ENCODE measurements around the gene TBC1D7.

DNA sequence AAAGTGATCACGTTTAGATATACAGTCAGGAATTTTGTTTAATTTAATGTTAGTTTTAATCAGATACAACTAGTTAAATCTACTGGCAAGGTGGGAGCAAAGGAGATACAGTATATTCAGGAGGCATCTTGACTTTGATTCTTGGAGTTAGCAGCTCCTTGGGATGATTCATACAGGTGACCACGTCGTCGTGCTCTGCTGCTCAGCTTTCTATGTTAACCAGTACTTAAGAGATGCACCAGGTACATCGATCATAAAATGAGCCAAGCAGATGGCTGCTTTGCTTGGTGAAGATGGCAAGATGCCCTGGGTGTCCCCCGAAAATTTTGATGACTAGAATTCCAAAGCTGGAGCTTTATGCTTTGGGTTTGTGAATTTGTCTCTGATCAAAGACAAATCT is 64.7 kb downstream of the TBC1D7 start:
- no peak for TF ChIP-seq CEBPB (IDR thresholded peaks at IDR 0.05; ENCODE audit: low read depth, low read length)
- TF ChIP-seq CTCF (conservative IDR thresholded peaks at IDR 0.05; ENCODE audit: low read depth, low read length), result no peak
- TF ChIP-seq, protein P1, sequence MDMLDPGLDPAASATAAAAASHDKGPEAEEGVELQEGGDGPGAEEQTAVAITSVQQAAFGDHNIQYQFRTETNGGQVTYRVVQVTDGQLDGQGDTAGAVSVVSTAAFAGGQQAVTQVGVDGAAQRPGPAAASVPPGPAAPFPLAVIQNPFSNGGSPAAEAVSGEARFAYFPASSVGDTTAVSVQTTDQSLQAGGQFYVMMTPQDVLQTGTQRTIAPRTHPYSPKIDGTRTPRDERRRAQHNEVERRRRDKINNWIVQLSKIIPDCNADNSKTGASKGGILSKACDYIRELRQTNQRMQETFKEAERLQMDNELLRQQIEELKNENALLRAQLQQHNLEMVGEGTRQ (IDR thresholded peaks at IDR 0.05; ENCODE audit: low read depth, low read length), result no peak
- no peak for TF ChIP-seq RFX5 (IDR thresholded peaks at IDR 0.05; ENCODE audit: low read depth, low read length)
- no peak for TF ChIP-seq RAD21 (IDR thresholded peaks at IDR 0.05; ENCODE audit: low read length)
- no peak for TF ChIP-seq CHD1 (IDR thresholded peaks at IDR 0.05; ENCODE audit: low read depth, low read length)
- TF ChIP-seq POLR2A (IDR thresholded peaks at IDR 0.05; ENCODE audit: low read depth, low read length), result no peak
- TF ChIP-seq ELK1 (IDR thresholded peaks at IDR 0.05; ENCODE audit: borderline replicate concordance, low read depth, low read length), result no peak
- no peak for TF ChIP-seq BHLHE40 (IDR thresholded peaks at IDR 0.05; ENCODE audit: low read depth, low read length)
- no peak for TF ChIP-seq MXI1 (IDR thresholded peaks at IDR 0.05; ENCODE audit: borderline replicate concordance, low read depth, low read length)
- TF ChIP-seq MAFK (IDR thresholded peaks at IDR 0.05; ENCODE audit: low read depth, low read length), result no peak
- TF ChIP-seq FOS (IDR thresholded peaks at IDR 0.05; ENCODE audit: low read depth, low read length), result no peak
